Fibroblast of skin of scalp (primary cell): ENCODE measurements around the gene ZBTB2.
"Not testable (repeated sequence)": the region's sequence is repeated elsewhere in the genome, so short reads cannot be mapped to it uniquely, and the experiment has no call there.

ENCODE experiments used
- DNase-seq: peaks from one replicate; pipeline ENCODE4 v3.0.0-alpha.2; 2013

Gene ZBTB2

GRCh38 chr6:151400473-151400872 is 9.1 kb upstream of the ZBTB2 start:
- peak; percentile 73 for DNase-seq

- no peak for DNase-seq
Measured at GRCh38 chr6:151399679-151400078, 8.3 kb upstream of the ZBTB2 start.

GRCh38 chr6:151393410-151393809 is 2.1 kb upstream of the ZBTB2 start:
- no peak for DNase-seq

GRCh38 chr6:151392427-151392826 is 1.1 kb upstream of the ZBTB2 start:
- no peak for DNase-seq

- peak; percentile 81 for DNase-seq
Measured at GRCh38 chr6:151390851-151391470, 398 bp downstream of the ZBTB2 start.

- DNase-seq = peak; percentile 100
Measured at GRCh38 chr6:151390276-151390850, 996 bp downstream of the ZBTB2 start.

GRCh38 chr6:151389618-151390275 is 1.6 kb downstream of the ZBTB2 start:
- DNase-seq = peak; percentile 83

GRCh38 chr6:151388997-151389617 is 2.3 kb downstream of the ZBTB2 start:
- no peak for DNase-seq

GRCh38 chr6:151388236-151388635 is 3.1 kb downstream of the ZBTB2 start:
- no peak for DNase-seq

GRCh38 chr6:151387175-151387970 is 4.0 kb downstream of the ZBTB2 start:
- peak; percentile 85 for DNase-seq

- DNase-seq = no peak
Measured at GRCh38 chr6:151385177-151385576, 6.2 kb downstream of the ZBTB2 start.

- no peak for DNase-seq
Measured at GRCh38 chr6:151384151-151384550, 7.2 kb downstream of the ZBTB2 start.

GRCh38 chr6:151382631-151383030 is 8.7 kb downstream of the ZBTB2 start:
- not testable (repeated sequence) for DNase-seq

GRCh38 chr6:151381722-151382121 is 9.6 kb downstream of the ZBTB2 start:
- DNase-seq = no peak

GRCh38 chr6:151380848-151381205 is 10.5 kb downstream of the ZBTB2 start:
- no peak for DNase-seq

GRCh38 chr6:151379933-151380847 is 11.2 kb downstream of the ZBTB2 start:
- DNase-seq = no peak

- no peak for DNase-seq
Measured at GRCh38 chr6:151377095-151377494, 14.3 kb downstream of the ZBTB2 start.

GRCh38 chr6:151376440-151376839 is 14.9 kb downstream of the ZBTB2 start:
- DNase-seq = peak; percentile 43

GRCh38 chr6:151375833-151376232 is 15.5 kb downstream of the ZBTB2 start:
- DNase-seq = no peak

- DNase-seq = no peak
Measured at GRCh38 chr6:151374036-151374683, 17.2 kb downstream of the ZBTB2 start.

GRCh38 chr6:151372164-151372563 is 19.2 kb downstream of the ZBTB2 start:
- DNase-seq = no peak
